BLaER1 treated with 17β-estradiol and CSF1 and Interleukin-3, amounts not matched to agents 10 nM and 100 nM (cell line): ENCODE results near the gene ASB5.
"Not testable (repeated sequence)": the region's sequence is repeated elsewhere in the genome, so short reads cannot be mapped to it uniquely, and the experiment has no call there.

Source experiments
- H3K27ac ChIP-seq, 11 experiments: shearing (Covaris generic); formaldehyde crosslinking; 2 replicates each; pipeline ENCODE4 v1.8.1; 2022
- H3K27me3 ChIP-seq, 11 experiments: shearing (Covaris generic); formaldehyde crosslinking; 2 replicates each; pipeline ENCODE4 v1.8.1; 2022
- H3K36me3 ChIP-seq, 11 experiments: shearing (Covaris generic); formaldehyde crosslinking; 2 replicates each; pipeline ENCODE4 v1.8.1; 2022
- H3K4me1 ChIP-seq, 10 experiments: shearing (Covaris generic); formaldehyde crosslinking; 2 replicates each; pipeline ENCODE4 v1.8.1; 2022
- H3K4me2 ChIP-seq, 11 experiments: shearing (Covaris generic); formaldehyde crosslinking; 2 replicates each; pipeline ENCODE4 v1.8.1; 2022
- H3K4me3 ChIP-seq, 10 experiments: shearing (Covaris generic); formaldehyde crosslinking; 2 replicates each; pipeline ENCODE4 v1.8.1; 2022
- H3K9ac ChIP-seq, 11 experiments: shearing (Covaris generic); formaldehyde crosslinking; 2 replicates each; pipeline ENCODE4 v1.8.1; 2022
- H3K9me3 ChIP-seq, 11 experiments: shearing (Covaris generic); formaldehyde crosslinking; replicated peaks in 1 of 11; 2 replicates each; pipeline ENCODE4 v1.8.1; 2022
- H4K20me1 ChIP-seq, 11 experiments: shearing (Covaris generic); formaldehyde crosslinking; 2 replicates each; pipeline ENCODE4 v1.8.1; 2022
- Cebpa-rat ChIP-seq, 11 experiments: shearing (Covaris generic); IDR thresholded peaks; 2 replicates each; pipeline ENCODE4 v1.8.1; 2022

Gene ASB5

DNA sequence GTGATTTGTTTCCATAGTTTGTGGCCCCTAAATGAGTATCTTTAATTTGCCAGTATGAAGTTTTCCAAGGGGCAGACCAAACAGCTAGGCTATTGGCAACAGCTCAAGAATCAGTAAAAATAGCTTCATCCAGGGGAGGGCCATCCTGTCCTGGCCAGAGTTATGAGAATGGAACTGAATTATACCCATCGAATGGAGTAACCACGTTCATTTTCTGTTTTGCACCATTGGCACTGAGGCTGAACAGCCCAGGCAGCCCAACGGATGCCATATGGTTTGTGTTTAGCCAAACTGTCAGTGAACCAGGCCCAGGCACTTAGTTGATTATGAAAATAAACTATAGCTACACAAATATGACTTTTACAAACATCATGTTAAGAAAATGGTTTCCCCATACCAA lies 17.7 kb upstream of the ASB5 start:
- Histone ChIP-seq H3K9me3 (no peaks in the 10 kb centered on the region), H3K36me3 (no peaks in the 10 kb centered on the region), H3K27me3 (no peaks in the 10 kb centered on the region), H3K4me3 (no peak overlapping the region), H3K27ac (no peak overlapping the region), H3K9ac (no peak overlapping the region), H3K4me1 (no peaks in the 10 kb centered on the region), H4K20me1 (no peaks in the 10 kb centered on the region), H3K4me2 (no peak overlapping the region)
- TF ChIP-seq Cebpa-rat (IDR thresholded peaks at IDR 0.05): no peak

DNA sequence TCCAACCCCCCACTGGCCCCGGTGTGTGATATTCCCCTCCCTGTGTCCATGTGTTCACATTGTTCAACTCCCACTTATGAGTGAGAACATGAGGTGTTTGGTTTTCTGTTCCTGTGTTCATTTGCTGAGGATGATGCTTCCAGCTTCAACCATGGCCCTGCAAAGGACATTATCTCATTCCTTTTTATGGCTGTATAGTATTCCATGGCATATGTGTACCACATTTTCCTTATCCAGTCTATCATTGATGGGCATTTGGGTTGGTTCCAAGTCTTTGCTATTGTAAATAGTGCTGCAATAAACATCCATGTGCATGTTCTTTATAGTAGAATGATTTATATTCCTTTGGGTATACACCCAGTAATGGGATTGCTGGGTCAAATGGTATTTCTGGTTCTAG lies 10.5 kb upstream of the ASB5 start:
- H3K4me2 ChIP-seq, H3K27ac ChIP-seq, H3K36me3 ChIP-seq, H3K4me1 ChIP-seq, H3K4me3 ChIP-seq, H4K20me1 ChIP-seq, H3K9ac ChIP-seq, H3K27me3 ChIP-seq, H3K9me3 ChIP-seq: not testable (repeated sequence)

DNA sequence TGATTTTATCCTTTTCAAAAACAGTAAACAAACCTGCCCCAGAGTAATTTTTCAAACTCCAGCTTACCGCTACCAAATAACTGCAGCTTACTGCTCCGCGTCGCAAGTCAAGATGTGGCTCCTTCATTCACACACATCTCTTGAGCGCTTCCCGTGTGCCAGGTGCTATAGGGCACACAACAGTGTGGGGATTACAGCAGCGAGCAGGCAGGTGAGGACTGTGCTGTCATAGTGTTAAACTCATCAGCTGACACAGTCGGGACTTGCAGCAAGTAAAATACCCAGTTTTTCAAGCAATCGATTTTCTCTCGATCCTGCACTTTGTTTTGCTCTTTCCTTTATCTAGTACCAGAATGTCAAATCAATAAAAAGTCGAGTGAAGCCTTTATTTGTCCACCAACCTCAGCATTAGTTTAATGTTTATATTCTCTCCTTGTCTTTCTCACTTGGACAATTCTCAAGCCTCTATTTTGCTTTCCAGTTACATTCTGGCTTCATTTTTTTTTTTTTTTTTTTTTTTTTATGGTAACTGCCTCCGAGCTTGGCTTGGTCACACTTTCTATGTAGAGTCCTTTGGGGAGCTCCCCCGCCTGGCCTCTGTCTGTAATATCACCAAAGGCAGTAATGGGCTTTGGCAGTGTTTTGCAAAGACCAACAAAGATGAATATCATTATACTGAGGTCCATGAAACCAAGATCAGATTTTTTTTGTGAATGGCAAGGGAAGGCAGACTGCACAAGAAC lies 8.3 kb upstream of the ASB5 start:
- no peaks in the 10 kb centered on the region for H3K27me3 ChIP-seq
- no peaks in the 10 kb centered on the region for H3K36me3 ChIP-seq
- no peak for TF ChIP-seq Cebpa-rat (IDR thresholded peaks at IDR 0.05)
- peaks cover 0 to 4% (median 0%) of the 10 kb centered on the region in 11 experiments; a peak in 1 of 22 replicates for H3K9me3 ChIP-seq
- no peak overlapping the region for H3K9ac ChIP-seq
- H3K4me2 ChIP-seq: no peak overlapping the region
- H3K27ac ChIP-seq: no peak overlapping the region
- no peak overlapping the region for H3K4me3 ChIP-seq
- H4K20me1 ChIP-seq: no peaks in the 10 kb centered on the region
- no peaks in the 10 kb centered on the region for H3K4me1 ChIP-seq

DNA sequence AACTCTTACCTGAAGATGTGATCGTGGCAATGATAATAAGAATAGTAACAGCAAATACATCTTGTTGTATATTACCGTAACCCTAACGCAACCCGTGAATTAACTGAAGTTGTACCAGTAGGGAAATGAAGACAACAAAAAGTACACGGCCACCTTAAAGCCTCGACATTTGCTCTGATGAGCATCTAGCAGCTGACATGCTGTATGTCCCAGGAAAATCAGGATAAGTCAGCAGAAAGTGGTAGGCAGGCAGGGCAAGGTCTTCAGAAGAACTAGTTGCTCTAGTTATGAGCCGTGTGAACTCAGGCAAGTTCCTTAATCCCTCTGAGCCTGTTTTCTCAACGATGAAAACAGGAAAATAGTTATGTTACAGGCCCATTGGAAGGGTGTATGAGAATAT lies 7.7 kb upstream of the ASB5 start:
- no peak overlapping the region for H3K4me2 ChIP-seq
- H3K27me3 ChIP-seq: no peaks in the 10 kb centered on the region
- no peak overlapping the region for H3K27ac ChIP-seq

DNA sequence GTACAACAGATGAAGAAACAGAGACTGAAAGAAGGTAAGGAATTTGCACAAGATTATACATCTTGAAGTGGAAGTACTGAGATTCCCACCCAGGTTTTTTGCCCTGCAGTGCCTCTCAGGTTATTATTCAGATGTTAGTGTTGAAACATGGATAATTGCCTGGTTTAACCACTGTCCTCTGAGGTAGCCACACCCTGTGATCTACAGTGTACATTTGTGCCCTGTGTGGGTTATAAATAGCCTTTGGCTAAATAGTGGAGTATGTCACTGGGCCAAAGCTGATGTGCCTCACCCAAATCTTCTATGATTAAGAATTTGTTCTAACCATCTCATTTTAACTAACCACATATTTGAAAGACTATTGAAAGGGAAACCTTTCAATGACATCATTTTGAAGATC lies 5.4 kb upstream of the ASB5 start:
- no peak overlapping the region for H3K4me2 ChIP-seq
- H3K9me3 ChIP-seq: peaks cover 0 to 1% (median 0%) of the 10 kb centered on the region in 11 experiments; a peak in 1 of 22 replicates
- H3K9ac ChIP-seq: no peak overlapping the region
- 0 out of 20 replicates have a peak, but pooled peaks cover 0 to 4% (median 0%) of the 10 kb centered on the region in 10 experiments for H3K4me1 ChIP-seq
- no peaks in the 10 kb centered on the region for H3K27me3 ChIP-seq
- TF ChIP-seq Cebpa-rat (IDR thresholded peaks at IDR 0.05): no peak
- H4K20me1 ChIP-seq: no peaks in the 10 kb centered on the region
- H3K27ac ChIP-seq: no peak overlapping the region
- H3K4me3 ChIP-seq: no peak overlapping the region
- H3K36me3 ChIP-seq: no peaks in the 10 kb centered on the region

More for the DNA sequence above, 7.7 kb upstream of the ASB5 start:
- Histone ChIP-seq H3K4me1 (no peaks in the 10 kb centered on the region), H3K4me3 (no peak overlapping the region), H4K20me1 (no peaks in the 10 kb centered on the region), H3K36me3 (no peaks in the 10 kb centered on the region), H3K9ac (no peak overlapping the region), H3K9me3 (peaks cover 0 to 4% (median 0%) of the 10 kb centered on the region in 11 experiments; a peak in 1 of 22 replicates)
- TF ChIP-seq Cebpa-rat (IDR thresholded peaks at IDR 0.05): no peak

DNA sequence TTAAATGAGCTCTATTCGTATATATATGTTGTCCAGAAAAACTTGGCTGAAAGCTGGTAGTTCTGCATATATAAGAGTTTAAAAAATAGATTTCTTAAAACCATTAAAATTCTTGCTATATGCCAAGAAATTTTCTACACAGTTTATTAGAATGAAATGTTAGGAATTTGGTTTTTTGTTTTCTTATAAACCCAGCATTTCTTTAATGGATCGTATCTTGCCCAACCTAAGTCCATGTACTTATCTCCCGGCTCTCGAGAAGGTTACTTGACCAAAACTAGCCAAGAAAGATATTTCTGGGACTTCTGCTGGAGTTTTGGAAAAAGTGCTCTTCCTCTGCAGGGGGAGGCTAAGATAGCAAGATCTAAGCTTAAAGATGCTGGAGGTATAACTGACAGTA lies 4.7 kb upstream of the ASB5 start:
- 0 out of 20 replicates have a peak, but pooled peaks cover 0 to 4% (median 0%) of the 10 kb centered on the region in 10 experiments for H3K4me1 ChIP-seq
- no peak overlapping the region for H3K9ac ChIP-seq
- H3K4me2 ChIP-seq: no peak overlapping the region
- no peak overlapping the region for H3K27ac ChIP-seq
- H3K36me3 ChIP-seq: no peaks in the 10 kb centered on the region
- no peaks in the 10 kb centered on the region for H3K9me3 ChIP-seq
- H3K27me3 ChIP-seq: no peaks in the 10 kb centered on the region
- TF ChIP-seq Cebpa-rat (IDR thresholded peaks at IDR 0.05): no peak
- H4K20me1 ChIP-seq: no peaks in the 10 kb centered on the region
- H3K4me3 ChIP-seq: no peak overlapping the region

DNA sequence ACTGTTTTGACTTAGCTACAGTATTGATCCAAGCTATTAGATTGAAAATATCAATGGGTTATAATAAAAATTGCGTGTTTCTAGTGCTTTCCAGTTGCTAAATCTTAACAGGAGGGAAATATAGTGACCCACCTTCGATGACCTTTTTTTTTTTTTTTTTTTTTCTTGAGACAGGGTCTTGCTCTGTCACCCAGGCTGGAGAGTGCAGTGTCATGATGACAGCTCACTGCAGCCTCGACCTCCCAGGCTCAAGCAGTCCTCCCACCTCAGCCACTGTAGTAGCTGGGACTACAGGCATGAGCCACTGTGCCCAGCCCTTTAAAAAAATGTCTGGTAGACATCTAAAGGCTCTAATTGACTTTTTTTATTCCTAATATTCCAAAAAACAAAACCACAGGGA lies 3.8 kb upstream of the ASB5 start:
- Histone ChIP-seq H3K4me2 (no peak overlapping the region), H3K9me3 (no peaks in the 10 kb centered on the region), H3K9ac (no peak overlapping the region), H3K4me1 (0 out of 20 replicates have a peak, but pooled peaks cover 0 to 4% (median 0%) of the 10 kb centered on the region in 10 experiments), H3K36me3 (no peaks in the 10 kb centered on the region), H3K27ac (no peak overlapping the region), H3K4me3 (no peak overlapping the region), H4K20me1 (no peaks in the 10 kb centered on the region), H3K27me3 (no peaks in the 10 kb centered on the region)
- no peak for TF ChIP-seq Cebpa-rat (IDR thresholded peaks at IDR 0.05)

DNA sequence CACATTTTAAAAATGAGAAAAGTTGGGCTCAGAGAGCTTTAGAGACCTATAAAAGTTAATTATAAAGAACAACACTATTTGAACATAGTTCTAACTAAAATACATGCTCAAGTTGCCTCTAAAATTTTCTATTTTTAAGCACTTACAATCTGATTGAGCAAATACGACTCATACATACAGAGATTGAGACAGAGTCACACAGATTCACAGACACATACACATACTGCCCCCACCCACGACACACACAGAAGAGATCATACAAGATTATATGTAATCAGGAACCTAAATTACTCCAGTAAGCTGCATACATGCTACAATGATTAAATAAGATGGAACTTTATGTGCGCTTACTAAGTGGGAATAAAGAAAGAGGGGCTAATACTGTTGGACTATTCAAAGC lies 2.7 kb upstream of the ASB5 start:
- TF ChIP-seq Cebpa-rat (IDR thresholded peaks at IDR 0.05): no peak
- no peak overlapping the region for H3K9ac ChIP-seq
- H3K36me3 ChIP-seq: no peaks in the 10 kb centered on the region
- no peak overlapping the region for H3K4me2 ChIP-seq
- H3K27me3 ChIP-seq: no peaks in the 10 kb centered on the region
- H3K4me3 ChIP-seq: no peak overlapping the region
- 0 out of 20 replicates have a peak, but pooled peaks cover 0 to 4% (median 0%) of the 10 kb centered on the region in 10 experiments for H3K4me1 ChIP-seq
- no peaks in the 10 kb centered on the region for H3K9me3 ChIP-seq
- H4K20me1 ChIP-seq: no peaks in the 10 kb centered on the region
- H3K27ac ChIP-seq: no peak overlapping the region

DNA sequence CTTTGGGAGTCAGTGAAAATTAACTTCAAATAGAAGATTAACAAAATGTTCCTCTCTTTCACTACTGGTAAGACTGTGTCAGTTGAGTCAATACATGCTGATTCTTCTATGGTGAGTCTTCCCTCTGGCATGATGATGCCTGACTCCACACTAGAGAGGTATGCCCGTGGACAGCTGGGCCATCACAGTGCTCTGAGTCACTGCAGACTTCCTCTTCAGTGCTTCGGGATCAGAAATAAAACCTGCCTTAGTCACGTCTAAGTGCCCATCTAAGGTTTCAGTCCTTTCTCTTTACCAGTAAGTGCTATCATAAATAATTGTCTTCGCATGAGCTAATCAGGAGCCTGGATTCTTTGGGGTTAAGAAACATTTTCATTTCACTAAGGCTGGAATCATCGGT lies 1.6 kb upstream of the ASB5 start:
- no peaks in the 10 kb centered on the region for H3K9me3 ChIP-seq
- H3K4me1 ChIP-seq: 0 out of 20 replicates have a peak, but pooled peaks cover 0 to 4% (median 0%) of the 10 kb centered on the region in 10 experiments
- no peak overlapping the region for H3K9ac ChIP-seq
- H3K27me3 ChIP-seq: no peaks in the 10 kb centered on the region
- no peak overlapping the region for H3K27ac ChIP-seq
- no peaks in the 10 kb centered on the region for H4K20me1 ChIP-seq
- no peak for TF ChIP-seq Cebpa-rat (IDR thresholded peaks at IDR 0.05)
- no peaks in the 10 kb centered on the region for H3K36me3 ChIP-seq
- H3K4me3 ChIP-seq: no peak overlapping the region
- H3K4me2 ChIP-seq: peak overlapping the region in 1 of 11 experiments; percentile 1; a peak in 1 of 22 replicates

DNA sequence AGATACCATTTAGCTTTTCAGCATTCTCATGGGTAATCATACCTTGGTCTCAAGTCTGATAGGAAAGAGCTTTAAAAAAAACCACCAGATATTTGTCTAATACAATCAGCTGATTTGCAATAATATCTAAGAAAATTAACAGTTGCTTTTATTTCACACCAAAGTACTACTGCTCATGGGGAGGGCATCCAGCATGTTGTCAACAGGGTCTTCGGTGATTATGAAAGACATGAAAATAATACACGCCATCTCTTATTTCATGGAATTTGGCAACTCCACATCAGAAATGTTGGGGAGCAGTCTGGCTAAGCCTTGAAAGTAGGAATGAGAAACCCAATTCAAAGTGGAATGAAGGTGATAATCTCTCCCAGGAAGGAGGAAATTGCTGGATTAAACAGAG lies 3.0 kb downstream of the ASB5 start:
- Histone ChIP-seq H3K4me1 (0 out of 20 replicates have a peak, but pooled peaks cover 0 to 4% (median 0%) of the 10 kb centered on the region in 10 experiments), H3K27me3 (no peaks in the 10 kb centered on the region), H3K4me3 (no peak overlapping the region), H3K9ac (no peak overlapping the region), H3K27ac (no peak overlapping the region), H3K4me2 (no peak overlapping the region), H3K36me3 (no peaks in the 10 kb centered on the region), H3K9me3 (no peaks in the 10 kb centered on the region), H4K20me1 (no peaks in the 10 kb centered on the region)
- no peak for TF ChIP-seq Cebpa-rat (IDR thresholded peaks at IDR 0.05)
